Esophagus mucosa (tissue), 1 donor: ENCODE measurements around the gene FMO2. TPM values are rescaled to one million over a fixed set of nuclear protein-coding genes. Genes with fewer than 3 reads are reported as not detected.
"Not testable (repeated sequence)": the region's sequence is repeated elsewhere in the genome, so short reads cannot be mapped to it uniquely, and the experiment has no call there.

Experiments
- ATAC-seq: fragments of 200-7000 bp; cut with Tn5 transposase; one replicate; pipeline ENCODE4 v1.9.1; 2020
- total RNA-seq: library from RNA; stranded (reverse); gene quantifications from one replicate; pipeline ENCODE4 v1.2.4, GENCODE V29; 2023
- donor health status: DM: yes; HTN: yes; CAD: no.

FMO2 gene
- total RNA-seq, 1 donor from 2014 or later: 113 TPM

DNA sequence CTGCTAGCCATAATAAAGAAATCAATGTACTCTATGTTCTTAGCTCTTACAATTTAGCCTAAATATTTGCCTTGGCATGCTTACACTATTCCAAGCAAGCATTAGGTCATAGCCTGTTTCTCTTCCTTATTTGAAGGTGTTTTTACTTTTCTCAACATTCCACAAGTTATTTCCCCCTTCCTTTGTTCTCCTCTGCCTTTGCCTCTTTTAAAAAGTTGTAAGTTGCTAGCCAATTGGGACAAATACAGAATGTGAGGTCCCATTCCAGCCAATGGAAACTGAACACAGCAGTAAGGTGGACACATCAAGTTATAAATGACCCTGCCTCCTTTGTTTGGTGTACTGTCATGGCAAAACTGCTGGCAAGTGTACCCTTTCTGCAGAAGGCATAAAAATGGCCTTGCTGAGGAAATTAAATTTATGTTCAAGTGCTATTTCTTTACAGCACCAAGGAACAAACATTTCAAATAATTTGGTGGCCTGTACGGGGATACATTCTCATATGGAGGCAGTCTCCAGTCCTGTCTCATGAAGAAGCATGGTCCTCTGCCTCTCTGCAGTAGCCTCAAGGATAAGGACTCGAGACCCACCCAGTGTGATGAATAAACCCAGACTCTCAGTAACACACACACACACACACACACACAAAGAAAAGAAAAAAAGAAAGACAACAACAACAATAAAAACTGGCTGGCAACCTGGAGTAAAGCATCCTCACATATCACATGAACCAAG is 34.4 kb downstream of the FMO2 start:
- ATAC-seq: no peak

- ATAC-seq: no peak
These were observed 35.0 kb downstream of the FMO2 start for GRCh38 chr1:171220081-171220420.

GRCh38 chr1:171220581-171221054 is 35.5 kb downstream of the FMO2 start:
- no peak for ATAC-seq

DNA sequence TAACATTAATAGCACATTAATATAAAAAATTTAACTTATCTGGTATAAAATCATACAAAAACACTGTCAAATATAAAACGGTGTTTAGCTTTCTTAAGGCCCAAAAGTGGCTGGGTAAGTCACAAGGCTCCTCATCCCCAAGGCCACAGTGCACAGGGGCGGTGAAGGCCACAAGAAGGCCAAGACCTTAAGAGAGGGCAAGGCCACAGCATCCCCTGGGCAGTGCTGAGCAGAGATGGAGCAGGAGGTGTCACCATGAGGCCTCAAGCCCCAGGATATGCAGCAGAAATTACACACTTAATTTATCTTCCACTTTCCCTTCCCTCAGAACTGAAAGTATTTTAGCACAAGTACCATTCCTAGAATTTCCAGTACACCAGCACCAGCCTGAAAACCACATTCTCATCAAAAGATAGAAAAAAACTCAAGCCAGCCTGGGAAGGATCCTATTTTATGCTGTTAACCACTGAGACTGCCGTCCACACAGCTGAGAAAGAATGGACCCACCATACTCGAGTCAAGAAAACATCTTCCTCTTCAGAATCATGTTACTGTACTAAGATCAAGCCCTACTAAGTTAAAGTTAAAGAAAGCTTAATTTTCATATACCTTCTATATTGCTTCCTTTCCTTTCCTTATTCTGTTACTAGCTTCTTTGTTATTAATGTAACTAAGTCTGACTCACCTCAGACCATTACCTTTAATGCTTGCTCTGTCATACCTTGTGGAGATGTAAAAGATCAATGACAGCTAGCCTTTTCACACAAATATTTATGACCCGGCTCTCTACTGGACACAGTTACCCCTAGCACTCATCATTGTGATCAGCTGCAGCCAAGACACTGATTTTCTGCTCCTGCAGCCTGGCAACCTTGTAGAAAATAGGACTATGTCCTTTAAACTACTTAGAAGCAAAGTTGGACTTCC is 36.8 kb downstream of the FMO2 start:
- ATAC-seq: no peak

- no peak for ATAC-seq
These were observed 37.8 kb downstream of the FMO2 start for GRCh38 chr1:171222936-171223335.

DNA sequence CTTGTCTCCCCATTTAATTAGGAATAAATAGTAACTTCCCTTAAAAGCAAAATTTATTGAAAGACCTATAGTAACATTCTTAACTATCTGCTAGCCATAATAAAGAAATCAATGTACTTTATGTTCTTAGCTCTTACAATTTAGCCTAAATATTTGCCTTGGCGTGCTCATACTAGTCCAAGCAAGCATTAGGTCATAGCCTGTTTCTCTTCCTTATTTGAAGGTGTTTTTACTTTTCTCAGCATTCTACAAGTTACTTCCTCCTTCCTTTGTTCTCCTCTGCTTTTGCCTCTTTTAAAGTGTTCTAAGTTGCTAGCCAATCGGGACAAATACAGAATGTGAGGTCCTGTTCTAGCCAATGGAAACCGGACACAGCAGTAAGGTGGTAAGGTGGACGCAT is 39.2 kb downstream of the FMO2 start:
- ATAC-seq: not testable (repeated sequence)

- ATAC-seq: peak; percentile 90
These were observed 41.8 kb downstream of the FMO2 start for GRCh38 chr1:171226747-171227370.

DNA sequence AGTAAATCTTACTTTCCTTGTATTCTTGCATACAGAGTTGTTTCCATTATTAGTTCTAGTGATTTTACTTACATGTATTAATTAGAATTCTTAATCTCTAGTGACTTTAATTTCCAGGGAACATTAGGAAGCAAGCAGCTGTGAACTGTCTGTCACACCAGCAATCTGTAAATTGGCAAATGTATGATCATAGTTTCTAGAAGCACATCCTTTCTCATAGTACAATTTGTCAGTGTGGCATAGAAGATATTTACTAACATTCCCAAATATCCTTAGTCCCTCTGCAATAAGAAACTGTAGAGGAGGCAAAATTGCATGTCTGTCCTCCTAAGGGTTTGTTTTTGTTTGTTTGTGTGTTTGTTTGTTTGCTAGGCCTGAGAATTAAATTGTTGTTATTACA is 46.2 kb downstream of the FMO2 start:
- no peak for ATAC-seq

DNA sequence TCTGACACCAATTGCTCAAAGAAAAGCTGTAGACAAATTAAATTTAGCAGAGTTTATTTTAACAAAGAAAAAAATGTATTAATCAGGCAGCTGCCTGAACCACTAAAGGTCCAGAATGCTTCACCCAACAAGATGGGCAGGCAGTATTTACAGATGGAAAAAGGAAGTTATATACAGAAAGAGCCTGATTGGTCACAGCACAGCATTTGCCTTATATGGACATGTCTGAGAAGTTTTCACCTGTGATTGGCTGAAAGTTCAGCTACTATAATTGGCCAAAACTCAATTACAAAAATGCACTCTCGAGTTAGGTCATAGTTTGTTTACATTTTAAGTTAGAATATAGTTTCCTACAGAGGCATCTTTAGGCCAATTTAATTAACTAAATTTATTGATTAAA is 48.1 kb downstream of the FMO2 start:
- no peak for ATAC-seq

- not testable (repeated sequence) for ATAC-seq
These were observed 51.1 kb downstream of the FMO2 start for GRCh38 chr1:171236231-171236630.

- no peak for ATAC-seq
These were observed 58.8 kb downstream of the FMO2 start for GRCh38 chr1:171243878-171244277.

- ATAC-seq: peak; percentile 55
These were observed 60.5 kb downstream of the FMO2 start for GRCh38 chr1:171245458-171246064.

DNA sequence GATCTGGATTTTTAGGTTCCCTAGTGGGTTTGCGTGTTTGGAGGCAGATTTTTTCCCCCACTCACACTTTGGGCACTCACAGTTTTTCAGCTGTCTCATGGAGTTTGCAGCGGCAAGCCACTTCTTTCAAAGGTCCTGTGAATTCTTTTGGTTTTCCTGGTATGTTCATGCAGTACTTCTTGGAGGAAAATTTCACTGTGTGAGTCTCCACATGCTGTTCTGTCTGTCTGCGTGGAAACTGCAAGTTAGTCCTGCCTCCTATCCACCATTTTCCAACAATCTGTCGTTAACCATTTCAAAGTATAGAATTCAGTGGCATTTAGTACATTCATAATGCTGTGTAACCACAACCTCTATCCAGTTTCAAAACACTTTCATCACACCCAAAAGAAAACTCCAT is 62.4 kb downstream of the FMO2 start:
- ATAC-seq: no peak

GRCh38 chr1:171248302-171248701 is 63.2 kb downstream of the FMO2 start, which contains the start of gene FMO1:
TSS of gene FMO1 (plus strand) at chr1:171248494. CDS start at chr1:171258088, 9,594 bp downstream.
- no peak for ATAC-seq

DNA sequence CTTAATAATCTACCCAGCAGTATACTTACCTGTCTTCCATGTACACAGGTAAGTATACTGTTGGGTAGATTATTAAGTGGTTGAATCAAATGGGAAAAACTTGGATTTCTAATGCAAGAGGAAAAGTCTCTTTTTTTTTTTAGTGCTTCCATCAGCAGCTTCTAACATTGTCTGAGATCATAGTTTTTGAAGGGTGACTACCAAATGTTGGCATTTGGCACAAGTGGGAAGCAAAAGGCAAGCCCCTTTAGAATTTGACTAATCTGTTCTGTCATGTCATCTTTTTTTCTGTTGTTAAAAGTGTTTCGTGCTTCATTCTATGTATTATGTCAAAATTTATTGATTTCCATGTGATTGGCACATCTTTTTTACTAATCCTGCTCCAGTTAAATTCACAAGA is 63.7 kb downstream of the FMO2 start:
- no peak for ATAC-seq

GRCh38 chr1:171250263-171250662 is 65.2 kb downstream of the FMO2 start:
- ATAC-seq: no peak

- ATAC-seq: peak; percentile 53
These were observed 66.2 kb downstream of the FMO2 start for GRCh38 chr1:171251042-171251951.

- ATAC-seq: no peak
These were observed 66.8 kb downstream of the FMO2 start for GRCh38 chr1:171251952-171252300.

DNA sequence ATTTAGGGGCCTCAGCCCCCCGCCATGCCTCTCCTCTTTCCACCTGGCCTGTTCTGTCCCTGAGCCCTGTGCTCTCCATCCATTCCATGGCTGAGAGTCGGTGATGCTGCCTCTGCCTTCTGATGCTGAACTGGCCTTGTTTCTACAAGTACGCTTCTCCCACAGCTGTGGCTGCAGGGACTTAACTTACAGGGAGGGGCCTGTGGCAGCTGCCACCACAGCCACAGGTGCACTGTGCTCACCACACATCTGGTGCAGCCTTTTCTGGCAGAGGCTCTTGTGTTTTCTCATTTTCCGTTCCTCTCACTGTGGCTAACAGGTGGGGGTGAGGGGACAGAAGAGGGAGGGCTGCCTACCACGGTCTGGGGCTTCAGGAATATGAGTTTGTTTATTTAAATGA is 67.4 kb downstream of the FMO2 start:
- ATAC-seq: no peak

DNA sequence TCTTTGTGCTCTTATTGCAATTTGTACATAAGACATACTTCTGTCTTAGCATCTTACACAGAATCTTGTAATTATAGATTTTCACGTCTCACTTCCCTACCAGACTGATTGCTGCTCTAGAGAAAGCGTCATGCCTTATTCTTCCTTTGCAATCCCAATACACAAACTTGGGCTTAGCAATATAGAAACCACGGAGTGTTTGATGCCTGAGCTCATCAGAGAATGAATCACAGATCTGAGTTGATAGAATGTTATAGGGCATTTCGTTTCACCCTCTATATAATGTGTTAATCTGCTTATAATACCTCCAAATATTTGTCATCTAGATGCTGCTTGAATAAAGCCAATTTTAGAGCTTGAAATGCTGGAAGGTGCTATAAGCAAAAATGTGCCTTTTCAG is 69.8 kb downstream of the FMO2 start:
- peak; percentile 46 for ATAC-seq

DNA sequence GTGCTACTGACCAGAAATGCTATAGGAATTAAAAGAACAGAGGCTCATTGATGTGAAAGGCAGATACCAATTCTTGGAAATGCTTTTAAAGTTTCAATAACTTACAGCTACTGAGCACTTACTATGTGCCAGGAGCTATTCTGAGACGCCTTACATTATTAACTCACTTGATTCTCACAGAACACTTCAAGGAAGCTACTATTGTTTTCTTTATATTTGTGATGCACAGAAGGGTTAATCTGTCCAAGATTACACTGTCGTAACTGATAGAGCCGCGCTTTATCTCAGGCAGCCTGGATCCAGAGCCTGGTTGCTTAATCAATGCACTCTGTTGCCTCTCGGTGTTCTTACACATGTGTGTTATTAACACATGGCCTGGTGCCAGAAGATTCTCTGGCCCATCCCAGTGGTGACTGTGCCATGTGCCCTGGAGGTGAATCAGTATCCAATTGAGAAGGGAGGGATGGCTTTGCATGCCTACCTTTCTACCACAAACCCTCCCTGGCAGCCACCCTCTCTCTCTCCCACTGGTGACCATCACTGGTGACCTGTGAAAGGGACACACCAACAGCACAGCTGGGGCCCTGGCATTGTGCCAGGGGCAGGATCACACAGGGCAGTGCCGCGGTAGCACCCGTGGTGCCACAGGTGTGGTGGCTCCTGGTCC is 72.0 kb downstream of the FMO2 start:
- ATAC-seq: peak; percentile 96
